ENCODE results near the gene GMNC.

- TF ChIP-seq FOXA1 (IDR thresholded peaks at IDR 0.05) = no peak
- no peak for TF ChIP-seq SUZ12 (IDR thresholded peaks at IDR 0.05)
- no peak for TF ChIP-seq BHLHE40 (IDR thresholded peaks at IDR 0.05; ENCODE audit: borderline replicate concordance)
- TF ChIP-seq ELF4 (IDR thresholded peaks at IDR 0.05) = no peak
- no peak for TF ChIP-seq L3MBTL2 (conservative IDR thresholded peaks at IDR 0.05)
- no peak for TF ChIP-seq HDGF (IDR thresholded peaks at IDR 0.05; ENCODE audit: borderline replicate concordance)
- TF ChIP-seq ARNT (IDR thresholded peaks at IDR 0.05) = no peak
- TF ChIP-seq CTBP1 (IDR thresholded peaks at IDR 0.05; ENCODE audit: borderline replicate concordance) = no peak
Measured at GRCh38 chr3:190831225-190831624, 31.3 kb downstream of the GMNC start.

Data from HEK293T (cell line).